Neural crest cell (in vitro differentiated cells): ENCODE measurements around the gene ITPR3. TPM values are rescaled to one million over a fixed set of nuclear protein-coding genes. Genes with fewer than 3 reads are reported as not detected.

Experiments
- DNase-seq: peaks from one replicate; pipeline ENCODE4 v3.0.0; 2021; ENCODE audit warnings: low read depth, mixed read lengths, low spot score
- H3K27ac Mint-ChIP-seq: one replicate; pipeline ENCODE4 v1.8.0; 2021; ENCODE audit warnings: mild to moderate bottlenecking, mixed read lengths; ENCODE audit not compliant: unreplicated experiment
- H3K27me3 Mint-ChIP-seq: 2 replicates; pipeline ENCODE4 v1.8.0; 2021; ENCODE audit warnings: low read depth, mild to moderate bottlenecking, mixed read lengths
- H3K36me3 Mint-ChIP-seq: 2 replicates; pipeline ENCODE4 v1.8.0; 2021; ENCODE audit warnings: low read depth, mild to moderate bottlenecking, mixed read lengths
- H3K4me1 Mint-ChIP-seq: 2 replicates; pipeline ENCODE4 v1.8.0; 2021; ENCODE audit warnings: mixed read lengths
- H3K4me3 Mint-ChIP-seq: one replicate; pipeline ENCODE4 v1.8.0; 2021; ENCODE audit warnings: mild to moderate bottlenecking, mixed read lengths
- H3K9me3 Mint-ChIP-seq: 2 replicates; pipeline ENCODE4 v1.8.0; 2021; ENCODE audit warnings: mixed read lengths
- total RNA-seq: library from RNA; stranded (reverse); gene quantifications from 2 replicates; pipeline ENCODE4 v1.2.1, GENCODE V29; 2021
- TF ChIP-seq, protein P1 (sequence below): fragments of 200-600 bp; sonication (generic); conservative IDR thresholded peaks from 2 replicates; pipeline ENCODE4 v1.5.0; 2021; ENCODE audit warnings: antibody characterized with exemption, mild to moderate bottlenecking

ITPR3 gene
- total RNA-seq, 1 donor from 2014 or later, result 16.0 TPM

DNA sequence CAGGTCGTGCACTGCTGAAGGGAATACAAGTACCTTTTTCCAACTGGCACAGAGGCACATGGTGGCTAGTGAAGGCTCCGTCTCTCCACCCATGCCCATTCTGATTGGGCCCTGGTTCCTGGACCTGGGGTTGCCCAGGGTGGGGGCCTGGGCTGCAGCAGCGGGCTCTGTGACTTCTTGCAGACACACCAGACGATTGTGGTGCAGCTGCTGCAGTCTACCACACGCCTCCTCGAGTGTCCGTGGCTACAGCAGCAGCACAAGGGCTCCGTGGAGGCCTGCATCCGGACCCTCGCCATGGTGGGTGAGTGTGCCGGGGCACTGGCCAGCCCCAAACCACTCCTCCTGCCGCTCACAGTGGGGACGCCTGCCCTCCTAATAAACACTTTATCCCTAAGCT is 61.2 kb downstream of the ITPR3 start:
- Mint-ChIP-seq H3K36me3 (peaks cover 5% of the 10 kb centered on the region), H3K9me3 (no peaks in the 10 kb centered on the region), H3K4me1 (peaks cover 10% of the 10 kb centered on the region), H3K4me3 (no peak overlapping the region), H3K27ac (no peak overlapping the region), H3K27me3 (peaks cover 2% of the 10 kb centered on the region)
- TF ChIP-seq, protein P1, sequence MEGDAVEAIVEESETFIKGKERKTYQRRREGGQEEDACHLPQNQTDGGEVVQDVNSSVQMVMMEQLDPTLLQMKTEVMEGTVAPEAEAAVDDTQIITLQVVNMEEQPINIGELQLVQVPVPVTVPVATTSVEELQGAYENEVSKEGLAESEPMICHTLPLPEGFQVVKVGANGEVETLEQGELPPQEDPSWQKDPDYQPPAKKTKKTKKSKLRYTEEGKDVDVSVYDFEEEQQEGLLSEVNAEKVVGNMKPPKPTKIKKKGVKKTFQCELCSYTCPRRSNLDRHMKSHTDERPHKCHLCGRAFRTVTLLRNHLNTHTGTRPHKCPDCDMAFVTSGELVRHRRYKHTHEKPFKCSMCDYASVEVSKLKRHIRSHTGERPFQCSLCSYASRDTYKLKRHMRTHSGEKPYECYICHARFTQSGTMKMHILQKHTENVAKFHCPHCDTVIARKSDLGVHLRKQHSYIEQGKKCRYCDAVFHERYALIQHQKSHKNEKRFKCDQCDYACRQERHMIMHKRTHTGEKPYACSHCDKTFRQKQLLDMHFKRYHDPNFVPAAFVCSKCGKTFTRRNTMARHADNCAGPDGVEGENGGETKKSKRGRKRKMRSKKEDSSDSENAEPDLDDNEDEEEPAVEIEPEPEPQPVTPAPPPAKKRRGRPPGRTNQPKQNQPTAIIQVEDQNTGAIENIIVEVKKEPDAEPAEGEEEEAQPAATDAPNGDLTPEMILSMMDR, result no peak
- DNase-seq, result no peak

DNA sequence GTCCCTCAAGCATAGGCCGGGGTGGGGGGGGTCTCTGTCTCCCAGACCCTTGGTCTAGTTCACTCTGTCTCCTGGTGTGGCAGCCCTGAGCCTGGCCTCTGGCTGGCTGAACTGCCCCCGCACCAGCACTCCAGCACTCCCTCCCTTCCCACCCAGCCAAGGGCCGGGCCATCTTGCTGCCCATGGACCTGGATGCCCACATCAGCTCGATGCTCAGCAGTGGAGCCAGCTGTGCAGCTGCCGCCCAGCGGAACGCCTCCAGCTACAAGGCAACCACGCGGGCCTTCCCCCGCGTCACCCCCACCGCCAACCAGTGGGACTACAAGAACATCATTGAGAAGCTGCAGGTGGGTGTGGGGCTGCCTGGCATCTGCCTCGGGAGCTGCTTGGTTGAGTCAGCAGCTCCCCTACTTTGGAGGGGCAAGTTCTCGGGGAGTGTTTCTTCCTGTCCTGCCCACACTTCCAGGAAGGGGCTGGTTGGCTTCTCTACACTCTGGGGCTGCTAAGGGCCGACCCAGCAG is 62.0 kb downstream of the ITPR3 start:
- no peak for DNase-seq
- H3K27ac Mint-ChIP-seq, result no peak overlapping the region
- H3K9me3 Mint-ChIP-seq, result no peaks in the 10 kb centered on the region
- no peak overlapping the region for H3K4me3 Mint-ChIP-seq
- peaks cover 2% of the 10 kb centered on the region for H3K27me3 Mint-ChIP-seq
- TF ChIP-seq, protein P1, result no peak
- peaks cover 7% of the 10 kb centered on the region for H3K4me1 Mint-ChIP-seq
- H3K36me3 Mint-ChIP-seq, result peaks cover 5% of the 10 kb centered on the region

DNA sequence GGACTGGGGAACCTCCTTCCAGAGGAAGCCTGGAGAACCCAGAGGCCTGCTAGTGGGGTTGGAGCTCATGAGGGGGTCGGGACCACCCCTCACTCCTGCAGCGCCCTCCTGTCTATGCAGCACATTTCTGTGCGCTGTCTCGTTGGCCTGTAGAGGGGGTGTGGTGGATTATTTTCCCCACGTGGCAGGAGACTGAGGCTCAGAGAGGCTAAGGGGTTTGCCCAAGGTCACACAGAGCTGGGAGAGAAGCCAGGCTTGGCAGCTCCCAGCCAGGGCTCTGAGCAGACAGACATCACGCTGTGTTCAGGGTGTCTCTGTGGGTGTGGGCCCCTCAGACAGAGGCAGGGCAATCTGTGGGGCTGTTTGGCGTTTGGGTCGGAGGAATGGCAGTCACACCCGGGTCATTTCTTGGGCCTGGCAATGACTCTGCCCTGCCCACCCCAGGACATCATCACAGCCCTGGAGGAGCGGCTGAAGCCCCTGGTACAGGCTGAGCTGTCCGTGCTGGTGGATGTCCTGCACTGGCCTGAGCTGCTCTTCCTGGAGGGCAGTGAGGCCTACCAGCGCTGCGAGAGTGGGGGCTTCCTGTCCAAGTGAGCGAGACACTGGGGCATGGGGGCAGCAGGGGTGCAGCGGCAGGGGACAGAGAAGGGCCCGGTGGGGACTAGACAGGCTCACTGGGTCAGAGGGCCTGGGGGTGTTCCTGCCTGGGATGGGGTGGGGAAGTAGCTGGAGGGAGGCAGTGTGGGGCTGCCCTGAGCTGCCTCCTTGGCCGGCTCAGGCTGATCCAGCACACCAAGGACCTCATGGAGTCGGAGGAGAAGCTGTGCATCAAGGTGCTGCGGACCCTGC is 62.7 kb downstream of the ITPR3 start:
- peaks cover 7% of the 10 kb centered on the region for H3K4me1 Mint-ChIP-seq
- H3K27me3 Mint-ChIP-seq, result peaks cover 2% of the 10 kb centered on the region
- DNase-seq, result no peak
- H3K9me3 Mint-ChIP-seq, result no peaks in the 10 kb centered on the region
- TF ChIP-seq, protein P1, result no peak
- H3K27ac Mint-ChIP-seq, result no peak overlapping the region
- H3K4me3 Mint-ChIP-seq, result no peak overlapping the region
- H3K36me3 Mint-ChIP-seq, result peaks cover 5% of the 10 kb centered on the region

DNA sequence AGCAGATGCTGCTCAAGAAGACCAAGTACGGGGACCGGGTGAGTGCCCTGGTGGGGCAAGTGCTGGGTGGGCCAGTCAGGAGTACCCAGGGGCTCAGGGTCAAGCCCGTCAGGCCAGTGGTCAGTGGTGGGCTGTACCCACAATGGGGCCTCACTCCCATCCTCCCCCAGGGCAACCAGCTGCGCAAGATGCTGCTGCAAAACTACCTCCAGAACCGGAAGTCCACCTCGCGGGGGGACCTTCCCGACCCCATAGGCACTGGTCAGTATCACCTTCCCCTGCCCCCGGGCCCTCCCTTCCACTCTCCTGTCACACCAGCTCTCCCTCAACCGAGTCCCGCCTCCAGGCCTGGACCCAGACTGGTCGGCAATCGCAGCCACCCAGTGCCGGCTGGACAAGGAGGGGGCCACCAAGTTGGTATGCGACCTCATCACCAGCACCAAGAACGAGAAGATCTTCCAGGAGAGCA is 63.3 kb downstream of the ITPR3 start:
- DNase-seq, result no peak
- TF ChIP-seq, protein P1, result no peak
- H3K36me3 Mint-ChIP-seq, result peaks cover 5% of the 10 kb centered on the region
- H3K27ac Mint-ChIP-seq, result no peak overlapping the region
- peaks cover 7% of the 10 kb centered on the region for H3K4me1 Mint-ChIP-seq
- H3K9me3 Mint-ChIP-seq, result no peaks in the 10 kb centered on the region
- no peak overlapping the region for H3K4me3 Mint-ChIP-seq
- H3K27me3 Mint-ChIP-seq, result peaks cover 2% of the 10 kb centered on the region

DNA sequence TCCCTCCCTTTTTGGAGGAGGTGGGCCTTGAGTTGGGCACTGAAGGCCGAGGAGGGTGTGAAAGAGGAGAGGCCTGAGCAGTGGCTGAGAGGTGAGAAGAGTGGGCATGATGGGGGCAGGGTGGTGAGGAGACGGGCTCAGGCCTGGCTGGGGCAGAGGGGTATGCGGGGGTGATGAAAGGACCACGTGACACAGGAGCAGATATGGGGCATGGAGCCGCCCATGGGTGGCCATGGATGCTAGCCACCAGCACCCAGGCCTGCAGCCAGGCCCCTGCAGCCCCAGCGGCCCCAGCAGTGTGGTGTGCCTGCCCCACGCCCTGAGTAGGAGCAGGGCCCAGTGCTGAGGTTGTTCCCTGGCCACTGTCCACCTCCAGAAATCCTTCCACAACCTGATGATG is 63.9 kb downstream of the ITPR3 start:
- Mint-ChIP-seq H3K36me3 (peaks cover 3% of the 10 kb centered on the region), H3K4me1 (peaks cover 7% of the 10 kb centered on the region), H3K27me3 (peaks cover 2% of the 10 kb centered on the region), H3K27ac (no peak overlapping the region), H3K9me3 (no peaks in the 10 kb centered on the region), H3K4me3 (no peak overlapping the region)
- no peak for DNase-seq
- TF ChIP-seq, protein P1, result no peak
